ENCODE measurements around the gene SRSF11. TPM values are rescaled to one million over a fixed set of nuclear protein-coding genes. Genes with fewer than 3 reads are reported as not detected.
"Not testable (repeated sequence)": the region's sequence is repeated elsewhere in the genome, so short reads cannot be mapped to it uniquely, and the experiment has no call there.

The SRSF11 gene
- total RNA-seq, 2 experiments from 2014 or later: 172 to 173 TPM

DNA sequence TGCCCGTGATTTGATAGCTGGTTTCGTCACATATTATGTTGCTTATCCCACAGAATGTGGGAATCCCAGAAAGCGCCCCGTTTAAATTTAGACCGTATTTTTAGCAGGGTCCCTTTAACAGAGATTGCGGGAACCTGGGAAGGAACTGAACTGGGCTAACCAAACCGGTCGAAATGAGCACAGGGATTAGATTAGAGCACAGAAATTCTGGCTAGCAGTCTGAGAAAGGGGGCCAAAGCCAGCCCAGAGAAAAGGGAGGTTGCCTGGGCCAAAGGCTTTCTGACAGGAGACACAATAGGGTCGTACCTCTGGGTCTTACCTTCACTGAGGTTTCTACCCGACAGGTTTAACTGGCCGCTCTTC, 16.1 kb upstream of the SRSF11 start:
- DNase-seq: no peak
- peaks cover 15% of the 10 kb centered on the region for H3K36me3 Mint-ChIP-seq (ENCODE audit: low read depth)
- peaks cover 57% of the 10 kb centered on the region for H3K4me1 Mint-ChIP-seq (ENCODE audit: low read depth)

GRCh38 chr1:70205434-70206118, 15.6 kb upstream of the SRSF11 start, which contains the start of gene LRRC40:
Gene LRRC40 (minus strand): TSS chr1:70205579. CDS start chr1:70205540, 39 bp downstream.
- Mint-ChIP-seq H3K9me3 (no peaks in the 10 kb centered on the region), H3K36me3 (ENCODE audit: low read depth) (peaks cover 16% of the 10 kb centered on the region), H3K4me3 (peak within 1 kb of the TSS; percentile 96), H3K4me1 (ENCODE audit: low read depth) (peaks cover 62% of the 10 kb centered on the region), H3K27ac (peak within 1 kb of the TSS; percentile 95), H3K27me3 (ENCODE audit: low read depth) (no peaks in the 10 kb centered on the region)
- peak; percentile 97 for DNase-seq
- CTCF ChIA-PET: no interaction called here
- intact Hi-C loops (cut with micrococcal nuclease): loop anchor here (1.0 kb wide), 5 partner anchors 16 to 876 kb away; partner anchors contain the start of genes ANKRD13C, CTH, SRSF11 and ZRANB2

More for the DNA sequence above, 16.1 kb upstream of the SRSF11 start:
- Mint-ChIP-seq H3K27ac (peak overlapping the region; percentile 95), H3K4me3 (peak overlapping the region; percentile 96), H3K9me3 (no peaks in the 10 kb centered on the region), H3K27me3 (ENCODE audit: low read depth) (no peaks in the 10 kb centered on the region)
- CTCF ChIA-PET: no interaction called here
- intact Hi-C loops (cut with micrococcal nuclease): loop anchor here (1.0 kb wide), 5 partner anchors 16 to 876 kb away; partner anchors contain the start of genes ANKRD13C, CTH, SRSF11 and ZRANB2

DNA sequence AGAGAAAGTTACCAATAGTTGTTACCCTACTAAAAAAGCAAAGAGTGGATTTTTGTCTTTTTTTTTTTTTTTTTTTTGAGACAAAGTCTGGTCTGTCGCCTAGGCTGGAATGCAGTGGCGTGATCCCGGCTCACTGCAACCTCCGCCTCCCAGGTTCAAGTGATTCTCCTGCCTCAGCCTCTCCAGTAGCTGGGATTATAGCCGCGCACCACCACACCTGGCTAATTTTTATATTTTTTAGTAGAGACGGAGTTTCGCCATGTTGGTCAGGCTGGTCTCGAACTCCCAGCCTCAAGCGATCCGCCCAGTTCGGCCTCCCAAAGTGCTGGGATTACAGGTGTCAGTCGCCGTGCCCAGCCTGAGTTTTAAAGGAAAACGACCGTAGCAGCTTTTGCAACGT, 14.3 kb upstream of the SRSF11 start:
- Mint-ChIP-seq H3K4me1 (ENCODE audit: low read depth) (peaks cover 66% of the 10 kb centered on the region), H3K36me3 (ENCODE audit: low read depth) (peaks cover 13% of the 10 kb centered on the region), H3K4me3 (peak overlapping the region; percentile 96)
- H3K27me3 Mint-ChIP-seq (ENCODE audit: low read depth); DNase-seq; H3K9me3 Mint-ChIP-seq; intact Hi-C loops (cut with micrococcal nuclease); H3K27ac Mint-ChIP-seq: not testable (repeated sequence)
- CTCF ChIA-PET: interaction anchor here (1.1 kb wide), 1 partner anchor 76 kb away, joined by 3 read pairs; no protein-coding TSS in a partner anchor

DNA sequence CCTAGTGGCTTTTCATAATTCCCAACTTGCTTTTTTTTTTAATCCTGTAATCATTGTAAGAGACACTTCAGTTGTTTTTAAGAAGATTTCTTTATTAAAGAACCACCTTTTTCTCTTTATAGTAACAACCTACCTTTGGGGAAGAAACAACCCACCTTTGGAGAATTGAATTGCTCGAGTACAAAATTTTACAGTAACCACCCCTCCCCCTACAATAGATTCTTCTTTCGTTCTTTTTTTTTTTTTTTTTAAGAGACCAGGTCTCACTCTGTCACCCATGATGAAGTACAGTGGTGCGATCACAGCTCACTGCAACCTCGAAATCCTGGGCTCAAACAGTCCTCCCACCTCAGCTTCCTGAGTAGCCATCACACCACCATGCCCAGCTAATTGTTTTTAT, 13.7 kb upstream of the SRSF11 start:
- H3K27ac Mint-ChIP-seq: no peak overlapping the region
- no peaks in the 10 kb centered on the region for H3K27me3 Mint-ChIP-seq (ENCODE audit: low read depth)
- CTCF ChIA-PET: no interaction called here
- no peak for DNase-seq
- H3K4me1 Mint-ChIP-seq (ENCODE audit: low read depth): peaks cover 61% of the 10 kb centered on the region
- no peaks in the 10 kb centered on the region for H3K9me3 Mint-ChIP-seq
- intact Hi-C loops (cut with micrococcal nuclease): no loop called here
- H3K36me3 Mint-ChIP-seq (ENCODE audit: low read depth): peaks cover 13% of the 10 kb centered on the region
- H3K4me3 Mint-ChIP-seq: peak overlapping the region; percentile 39

- peaks cover 13% of the 10 kb centered on the region for H3K36me3 Mint-ChIP-seq (ENCODE audit: low read depth)
Measured at GRCh38 chr1:70208292-70208691, 12.9 kb upstream of the SRSF11 start.

GRCh38 chr1:70210820-70211219, 10.4 kb upstream of the SRSF11 start:
- H3K4me1 Mint-ChIP-seq (ENCODE audit: low read depth): peaks cover 42% of the 10 kb centered on the region
- H3K27me3 Mint-ChIP-seq (ENCODE audit: low read depth): no peaks in the 10 kb centered on the region
- no peak overlapping the region for H3K27ac Mint-ChIP-seq
- CTCF ChIA-PET: no interaction called here
- DNase-seq: no peak
- H3K36me3 Mint-ChIP-seq (ENCODE audit: low read depth): peaks cover 15% of the 10 kb centered on the region
- intact Hi-C loops (cut with micrococcal nuclease): loop anchor here (1.0 kb wide), 1 partner anchor 10 kb away; the partner anchor contains the start of gene SRSF11
- no peak overlapping the region for H3K4me3 Mint-ChIP-seq
- no peaks in the 10 kb centered on the region for H3K9me3 Mint-ChIP-seq

More at GRCh38 chr1:70208292-70208691, 12.9 kb upstream of the SRSF11 start:
- DNase-seq: no peak
- Mint-ChIP-seq H3K27me3 (ENCODE audit: low read depth) (no peaks in the 10 kb centered on the region), H3K27ac (peak overlapping the region; percentile 36), H3K4me1 (ENCODE audit: low read depth) (peaks cover 55% of the 10 kb centered on the region), H3K4me3 (no peak overlapping the region), H3K9me3 (no peaks in the 10 kb centered on the region)
- intact Hi-C loops (cut with micrococcal nuclease): no loop called here
- CTCF ChIA-PET: no interaction called here

DNA sequence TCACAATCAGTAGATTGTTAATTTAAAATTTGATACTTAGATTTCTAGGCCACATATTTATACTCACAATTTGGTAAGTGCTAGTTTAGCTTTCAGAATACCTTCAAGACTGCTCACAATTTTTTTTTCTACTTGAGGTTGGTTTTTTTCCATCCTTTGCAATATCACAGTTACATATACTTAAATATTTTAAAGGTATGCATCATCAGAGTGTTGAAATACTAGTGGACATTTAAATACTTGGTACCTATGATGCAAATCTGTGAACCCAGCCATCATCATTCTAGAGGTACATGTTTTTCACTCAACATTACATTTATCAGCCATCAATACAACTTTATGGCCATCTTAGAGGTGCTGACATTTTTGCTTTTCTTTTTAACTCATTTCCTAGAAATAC, 9.6 kb upstream of the SRSF11 start:
- Mint-ChIP-seq H3K4me1 (ENCODE audit: low read depth) (peaks cover 41% of the 10 kb centered on the region), H3K9me3 (no peaks in the 10 kb centered on the region), H3K36me3 (ENCODE audit: low read depth) (peaks cover 13% of the 10 kb centered on the region), H3K4me3 (no peak overlapping the region), H3K27ac (no peak overlapping the region), H3K27me3 (ENCODE audit: low read depth) (no peaks in the 10 kb centered on the region)
- CTCF ChIA-PET: interaction anchor here (0.6 kb wide), 1 partner anchor 100 kb away, joined by 3 read pairs; no protein-coding TSS in a partner anchor
- no peak for DNase-seq
- intact Hi-C loops (cut with micrococcal nuclease): no loop called here

- CTCF ChIA-PET: interaction anchor here (1.2 kb wide), 1 partner anchor 10 kb away, joined by 4 read pairs; no protein-coding TSS in a partner anchor
- intact Hi-C loops (cut with micrococcal nuclease): no loop called here
- H3K4me1 Mint-ChIP-seq (ENCODE audit: low read depth): peaks cover 29% of the 10 kb centered on the region
- no peak overlapping the region for H3K4me3 Mint-ChIP-seq
- DNase-seq: no peak
- H3K36me3 Mint-ChIP-seq (ENCODE audit: low read depth): peaks cover 27% of the 10 kb centered on the region
- no peaks in the 10 kb centered on the region for H3K27me3 Mint-ChIP-seq (ENCODE audit: low read depth)
- no peak overlapping the region for H3K27ac Mint-ChIP-seq
- no peaks in the 10 kb centered on the region for H3K9me3 Mint-ChIP-seq
Measured at GRCh38 chr1:70220015-70220414, 1.2 kb upstream of the SRSF11 start.

DNA sequence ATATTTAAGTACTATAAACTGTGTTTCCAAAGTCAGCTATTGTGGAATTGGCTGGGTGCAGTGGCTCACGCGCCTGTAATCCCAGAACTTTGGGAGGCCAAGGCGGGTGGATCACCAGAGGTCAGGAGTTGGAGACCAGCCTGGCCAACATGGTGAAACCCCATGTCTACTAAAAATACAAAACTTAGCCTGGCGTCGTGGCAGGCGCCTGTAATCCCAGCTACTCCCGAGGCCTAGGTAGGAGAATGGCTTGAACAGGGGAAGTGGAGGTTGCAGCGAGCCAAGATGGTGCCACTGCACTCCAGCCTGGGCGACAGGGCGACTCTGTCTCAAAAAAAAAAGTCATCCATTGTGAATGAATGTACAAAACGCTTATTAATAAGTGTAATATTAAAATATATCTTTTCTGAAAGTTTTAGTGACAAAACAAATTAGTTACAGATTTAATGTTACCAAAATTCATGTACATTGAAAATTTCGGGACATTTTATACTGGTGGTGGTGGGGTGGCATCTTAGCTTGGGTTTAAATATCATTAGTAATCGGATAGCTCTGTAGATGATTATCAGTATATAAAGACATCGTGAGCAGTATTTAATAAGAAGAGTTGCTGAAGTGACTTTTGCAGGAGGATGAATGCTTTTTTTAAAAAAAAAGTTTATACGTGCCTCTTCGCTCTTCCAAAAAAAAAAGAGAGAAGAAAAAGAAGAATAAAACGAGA, 503 bp upstream of the SRSF11 start:
- intact Hi-C loops (cut with micrococcal nuclease): loop anchor here (1.0 kb wide), 6 partner anchors 10 to 861 kb away; partner anchors contain the start of genes ANKRD13C, LRRC40 and ZRANB2
- peaks cover 24% of the 10 kb centered on the region for H3K36me3 Mint-ChIP-seq (ENCODE audit: low read depth)
- H3K9me3 Mint-ChIP-seq: no peaks in the 10 kb centered on the region
- no peak for DNase-seq
- peak overlapping the region; percentile 97 for H3K27ac Mint-ChIP-seq
- H3K4me1 Mint-ChIP-seq (ENCODE audit: low read depth): peaks cover 32% of the 10 kb centered on the region
- CTCF ChIA-PET: interaction anchor here (0.6 to 1.2 kb wide), 7 partner anchors 11 to 830 kb away, joined by 3 to 6 read pairs (median 5); no protein-coding TSS in a partner anchor
- H3K4me3 Mint-ChIP-seq: peak overlapping the region; percentile 93
- no peaks in the 10 kb centered on the region for H3K27me3 Mint-ChIP-seq (ENCODE audit: low read depth)

- no peaks in the 10 kb centered on the region for H3K27me3 Mint-ChIP-seq (ENCODE audit: low read depth)
- H3K4me1 Mint-ChIP-seq (ENCODE audit: low read depth): peaks cover 51% of the 10 kb centered on the region
- CTCF ChIA-PET: interaction anchor here (1.0 kb wide), 1 partner anchor 10 kb away, joined by 3 read pairs; no protein-coding TSS in a partner anchor
- DNase-seq: no peak
- peaks cover 24% of the 10 kb centered on the region for H3K36me3 Mint-ChIP-seq (ENCODE audit: low read depth)
- peak overlapping the region; percentile 93 for H3K4me3 Mint-ChIP-seq
- intact Hi-C loops (cut with micrococcal nuclease): no loop called here
- H3K9me3 Mint-ChIP-seq: no peaks in the 10 kb centered on the region
- peak overlapping the region; percentile 97 for H3K27ac Mint-ChIP-seq
Measured at GRCh38 chr1:70222716-70223235, 1.6 kb downstream of the SRSF11 start.

- Mint-ChIP-seq H3K27ac (no peak overlapping the region), H3K4me1 (ENCODE audit: low read depth) (peaks cover 53% of the 10 kb centered on the region), H3K9me3 (no peaks in the 10 kb centered on the region), H3K4me3 (no peak overlapping the region), H3K27me3 (ENCODE audit: low read depth) (no peaks in the 10 kb centered on the region), H3K36me3 (ENCODE audit: low read depth) (peaks cover 27% of the 10 kb centered on the region)
- no peak for DNase-seq
- intact Hi-C loops (cut with micrococcal nuclease): loop anchor here (5.0 kb wide), 1 partner anchor 842 kb away; no protein-coding TSS in a partner anchor
- CTCF ChIA-PET: no interaction called here
Measured at GRCh38 chr1:70224954-70225353, 3.8 kb downstream of the SRSF11 start.

DNA sequence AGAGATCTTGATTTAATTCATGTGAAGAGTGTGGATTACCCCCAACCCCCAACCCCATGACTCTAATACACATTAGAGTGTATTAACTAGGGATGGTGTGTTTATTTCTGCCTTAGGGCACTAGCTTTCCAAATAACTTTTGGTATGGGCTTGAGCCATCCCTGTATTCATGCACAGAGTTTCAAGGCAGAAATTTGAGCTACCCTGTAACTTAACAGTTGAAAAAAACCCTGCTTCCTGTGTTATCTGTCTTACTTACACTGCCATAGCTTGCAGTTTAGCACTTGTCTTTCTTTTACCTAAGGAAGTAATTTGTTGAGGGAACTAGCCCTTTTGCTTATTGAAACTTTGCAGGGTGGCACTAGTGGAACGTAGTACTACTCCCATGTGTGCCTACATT, 6.3 kb downstream of the SRSF11 start:
- intact Hi-C loops (cut with micrococcal nuclease): loop anchor here (5.0 kb wide), 1 partner anchor 840 kb away; no protein-coding TSS in a partner anchor
- H3K36me3 Mint-ChIP-seq (ENCODE audit: low read depth): peaks cover 30% of the 10 kb centered on the region
- H3K27me3 Mint-ChIP-seq (ENCODE audit: low read depth): no peaks in the 10 kb centered on the region
- no peaks in the 10 kb centered on the region for H3K9me3 Mint-ChIP-seq
- peaks cover 48% of the 10 kb centered on the region for H3K4me1 Mint-ChIP-seq (ENCODE audit: low read depth)
- CTCF ChIA-PET: no interaction called here
- no peak for DNase-seq
- H3K4me3 Mint-ChIP-seq: no peak overlapping the region
- H3K27ac Mint-ChIP-seq: peak overlapping the region; percentile 38

Measured in activated naive CD4-positive, alpha-beta T cell treated with anti-CD3 and anti-CD28 coated beads for 36 hours (primary cell).